MM.1S (cell line): ENCODE results near the gene DELE1.
A peak's percentile ranks its signal among the peaks of the same experiment; 100 is the strongest.

ENCODE experiments used
- DNase-seq: peaks from one replicate; pipeline ENCODE4 v3.0.0-alpha.2; 2015
- H2AFZ ChIP-seq: fragments of 300-600 bp; sonication (generic); 2 replicates; pipeline ENCODE4 v1.6.0; 2016; ENCODE audit warnings: antibody characterized with exemption, low read length
- H3F3A ChIP-seq: fragments of 300-600 bp; sonication (generic); 2 replicates; pipeline ENCODE4 v1.6.1; 2016; ENCODE audit warnings: mild to moderate bottlenecking, antibody characterized with exemption, low read length, moderate library complexity, mixed read lengths; ENCODE audit not compliant: insufficient read depth
- H3K27ac ChIP-seq: fragments of 300-600 bp; sonication (generic); 2 replicates; pipeline ENCODE4 v1.5.1; 2016; ENCODE audit warnings: mild to moderate bottlenecking, low read length
- H3K27me3 ChIP-seq: fragments of 300-600 bp; sonication (generic); replicated peaks from 2 replicates; pipeline ENCODE4 v1.6.0; 2016; ENCODE audit warnings: low read length; ENCODE audit not compliant: insufficient read depth
- H3K36me3 ChIP-seq: fragments of 300-600 bp; sonication (generic); replicated peaks from 2 replicates; pipeline ENCODE4 v1.6.1; 2016; ENCODE audit warnings: mild to moderate bottlenecking, low read length, mixed read lengths; ENCODE audit not compliant: insufficient read depth
- H3K4me1 ChIP-seq: fragments of 300-600 bp; sonication (generic); 2 replicates; pipeline ENCODE4 v1.6.1; 2016; ENCODE audit warnings: low read length, mixed read lengths
- H3K4me2 ChIP-seq: fragments of 300-600 bp; sonication (generic); 2 replicates; pipeline ENCODE4 v1.6.0; 2016; ENCODE audit warnings: low read depth, low read length
- H3K4me3 ChIP-seq: fragments of 300-600 bp; sonication (generic); 2 replicates; pipeline ENCODE4 v1.5.1; 2016; ENCODE audit warnings: low read length, mixed read lengths
- H3K79me2 ChIP-seq: fragments of 300-600 bp; sonication (generic); 2 replicates; pipeline ENCODE4 v1.6.1; 2016; ENCODE audit warnings: mixed run types, low read length, mixed read lengths
- H3K9ac ChIP-seq: fragments of 300-600 bp; sonication (generic); 2 replicates; pipeline ENCODE4 v1.6.1; 2016; ENCODE audit warnings: low read length, mixed read lengths
- H3K9me2 ChIP-seq: fragments of 300-600 bp; sonication (generic); replicated peaks from 2 replicates; pipeline ENCODE4 v1.6.1; 2016; ENCODE audit warnings: mild to moderate bottlenecking, low read length, mixed read lengths; ENCODE audit not compliant: insufficient read depth
- H3K9me3 ChIP-seq: fragments of 300-600 bp; sonication (generic); replicated peaks from 2 replicates; pipeline ENCODE4 v1.6.1; 2016; ENCODE audit warnings: mild to moderate bottlenecking, low read length, mixed read lengths; ENCODE audit not compliant: insufficient read depth
- H4K20me1 ChIP-seq: fragments of 300-600 bp; sonication (generic); 2 replicates; pipeline ENCODE4 v1.6.1; 2016; ENCODE audit warnings: mild to moderate bottlenecking, low read length, moderate library complexity, mixed read lengths; ENCODE audit not compliant: insufficient read depth
- CTCF ChIP-seq: fragments of 300-600 bp; sonication (generic); IDR thresholded peaks from 2 replicates; pipeline ENCODE4 v1.5.1; 2016; ENCODE audit warnings: antibody characterized with exemption, low read length, mixed read lengths
- EZH2 ChIP-seq: fragments of 300-600 bp; sonication (generic); optimal IDR thresholded peaks from 2 replicates; pipeline ENCODE3; 2017; ENCODE audit warnings: low read depth, mild to moderate bottlenecking, antibody characterized with exemption, low read length, mixed read lengths
- EZH2phosphoT487 ChIP-seq: fragments of 300-600 bp; sonication (generic); IDR thresholded peaks from 2 replicates; pipeline ENCODE4 v1.6.1; 2018; ENCODE audit warnings: antibody characterized with exemption, low read length

Gene DELE1

GRCh38 chr5:141949511-141949910, 25.8 kb downstream of the DELE1 start:
- Histone ChIP-seq H3K79me2 (no peaks in the 10 kb centered on the region), H4K20me1 (no peaks in the 10 kb centered on the region), H3K9ac (no peak overlapping the region), H3K9me2 (no peaks in the 10 kb centered on the region), H3K4me2 (no peak overlapping the region), H3K36me3 (no peaks in the 10 kb centered on the region), H3K27ac (no peak overlapping the region), H2AFZ (no peak overlapping the region), H3K9me3 (no peaks in the 10 kb centered on the region), H3K27me3 (no peaks in the 10 kb centered on the region), H3K4me3 (no peak overlapping the region), H3F3A (no peaks in the 10 kb centered on the region), H3K4me1 (no peaks in the 10 kb centered on the region)
- no peak for TF ChIP-seq EZH2phosphoT487
- no peak for TF ChIP-seq CTCF
- TF ChIP-seq EZH2 = no peak
- no peak for DNase-seq

GRCh38 chr5:141950207-141951005, 26.7 kb downstream of the DELE1 start:
- TF ChIP-seq EZH2phosphoT487 = no peak
- TF ChIP-seq EZH2 = no peak
- no peak for TF ChIP-seq CTCF
- DNase-seq = no peak
- Histone ChIP-seq H3K9ac (no peak overlapping the region), H3K9me3 (no peaks in the 10 kb centered on the region), H3K79me2 (no peaks in the 10 kb centered on the region), H3K9me2 (no peaks in the 10 kb centered on the region), H3F3A (no peaks in the 10 kb centered on the region), H3K36me3 (no peaks in the 10 kb centered on the region), H2AFZ (no peak overlapping the region), H4K20me1 (no peaks in the 10 kb centered on the region), H3K27ac (no peak overlapping the region), H3K27me3 (no peaks in the 10 kb centered on the region), H3K4me2 (no peak overlapping the region), H3K4me1 (no peaks in the 10 kb centered on the region), H3K4me3 (no peak overlapping the region)

- DNase-seq = no peak
- H3K4me1 ChIP-seq = no peaks in the 10 kb centered on the region
- H3K79me2 ChIP-seq = no peaks in the 10 kb centered on the region
- H3K27me3 ChIP-seq = no peaks in the 10 kb centered on the region
- H3K9me2 ChIP-seq = no peaks in the 10 kb centered on the region
- H3K27ac ChIP-seq = no peak overlapping the region
- no peak overlapping the region for H3K9ac ChIP-seq
- no peak overlapping the region for H2AFZ ChIP-seq
- H3K36me3 ChIP-seq = no peaks in the 10 kb centered on the region
- no peak overlapping the region for H3K4me2 ChIP-seq
- H3F3A ChIP-seq = no peaks in the 10 kb centered on the region
- no peaks in the 10 kb centered on the region for H3K9me3 ChIP-seq
- H4K20me1 ChIP-seq = no peaks in the 10 kb centered on the region
- TF ChIP-seq CTCF (peak; percentile 40), EZH2phosphoT487 (no peak)
- no peak overlapping the region for H3K4me3 ChIP-seq
Measured at GRCh38 chr5:141951332-141951781, 27.7 kb downstream of the DELE1 start.
